A549 (cell line): ENCODE data around the gene CDA.

ENCODE experiments used
- BCL3 ChIP-seq: fragments of >200 bp; sonication (Bioruptor Twin); formaldehyde crosslinking; IDR thresholded peaks from 3 replicates; pipeline ENCODE4 v1.6.1; 2016
- CEBPB ChIP-seq, 2 experiments: fragments of >200 bp in 1 of 2; sonication (Bioruptor Twin) in 1 of 2; formaldehyde crosslinking in 1 of 2; IDR thresholded peaks; 2 replicates each; pipeline ENCODE4 v1.6.1; 2012 to 2016
- CHD4 ChIP-seq: fragments of 200-600 bp; sonication (generic); IDR thresholded peaks from 2 replicates; pipeline ENCODE4 v1.6.1; 2016; ENCODE audit warnings: antibody characterized with exemption, mild to moderate bottlenecking, borderline replicate concordance
- CTCF ChIP-seq: fragments of >200 bp; sonication (Bioruptor Twin); formaldehyde crosslinking; IDR thresholded peaks from 3 replicates; pipeline ENCODE4 v1.5.1; 2016
- EP300 ChIP-seq, 2 experiments: fragments of >200 bp; sonication (Bioruptor Twin); formaldehyde crosslinking; IDR thresholded peaks; 2 replicates in 1 of 2; 3 replicates in 1 of 2; pipeline ENCODE4 v1.6.1; 2016 to 2017
- KDM1A ChIP-seq: fragments of 200-600 bp; sonication (generic); IDR thresholded peaks from 2 replicates; pipeline ENCODE4 v1.6.1; 2016; ENCODE audit warnings: low read depth, mild to moderate bottlenecking
- POLR2A ChIP-seq: IDR thresholded peaks from 2 replicates; pipeline ENCODE4 v1.6.1; 2012; ENCODE audit warnings: mild to moderate bottlenecking, low read length
- REST ChIP-seq: fragments of 200-600 bp; sonication (generic); IDR thresholded peaks from 2 replicates; pipeline ENCODE4 v1.6.1; 2016; ENCODE audit warnings: antibody characterized with exemption, mild to moderate bottlenecking, moderate library complexity
- RFX5 ChIP-seq: fragments of 450-650 bp; IDR thresholded peaks from 2 replicates; pipeline ENCODE4 v1.7.1; 2014; ENCODE audit warnings: antibody characterized with exemption, mild to moderate bottlenecking, moderate library complexity
- ZC3H11A ChIP-seq: fragments of 450-650 bp; IDR thresholded peaks from 2 replicates; pipeline ENCODE4 v1.6.1; 2014; ENCODE audit warnings: antibody characterized with exemption, mild to moderate bottlenecking
- ZSCAN20 ChIP-seq: fragments of 250-450 bp; sonication (Bioruptor Pico); IDR thresholded peaks from 2 replicates; pipeline ENCODE4 v1.8.0; 2022; ENCODE audit warnings: mild to moderate bottlenecking, moderate library complexity

- TF ChIP-seq REST (no peak), EP300 (IDR thresholded peaks at IDR 0.05) (no peak), BCL3 (no peak), CTCF (no peak), RFX5 (no peak), POLR2A (no peak), CHD4 (no peak), ZC3H11A (no peak), KDM1A (no peak), ZSCAN20 (CRISPR knock-in tag) (no peak), CEBPB (IDR thresholded peaks at IDR 0.05) (no peak)
Observed at GRCh38 chr1:20597650-20598049, 8.8 kb downstream of the CDA start.
